ENCODE measurements around the gene EPB41L5. TPM values are rescaled to one million over a fixed set of nuclear protein-coding genes. Genes with fewer than 3 reads are reported as not detected.

EPB41L5 gene
- total RNA-seq, 1 experiment from 2014 or later, result 83.0 TPM

GRCh38 chr2:120103723-120104467 lies 91.0 kb downstream of the EPB41L5 start:
- no peak overlapping the region for H3K4me3 Mint-ChIP-seq (ENCODE audit: unreplicated experiment)
- Histone ChIP-seq H3K4me3 (ENCODE audit: low read depth, low read length) (no peak overlapping the region), H3K4me1 (no peaks in the 10 kb centered on the region), H3K27me3 (replicated peaks; ENCODE audit: control insufficient read depth, insufficient read depth, low read length) (no peaks in the 10 kb centered on the region), H3K9me3 (no peaks in the 10 kb centered on the region), H3K36me3 (ENCODE audit: control insufficient read depth, insufficient read depth, low read length) (no peaks in the 10 kb centered on the region)
- no peaks in the 10 kb centered on the region for H3K4me1 Mint-ChIP-seq (ENCODE audit: low read depth, unreplicated experiment)
- no TSS peak for BruUV-seq (replicated peaks)
- TF ChIP-seq, protein P1, sequence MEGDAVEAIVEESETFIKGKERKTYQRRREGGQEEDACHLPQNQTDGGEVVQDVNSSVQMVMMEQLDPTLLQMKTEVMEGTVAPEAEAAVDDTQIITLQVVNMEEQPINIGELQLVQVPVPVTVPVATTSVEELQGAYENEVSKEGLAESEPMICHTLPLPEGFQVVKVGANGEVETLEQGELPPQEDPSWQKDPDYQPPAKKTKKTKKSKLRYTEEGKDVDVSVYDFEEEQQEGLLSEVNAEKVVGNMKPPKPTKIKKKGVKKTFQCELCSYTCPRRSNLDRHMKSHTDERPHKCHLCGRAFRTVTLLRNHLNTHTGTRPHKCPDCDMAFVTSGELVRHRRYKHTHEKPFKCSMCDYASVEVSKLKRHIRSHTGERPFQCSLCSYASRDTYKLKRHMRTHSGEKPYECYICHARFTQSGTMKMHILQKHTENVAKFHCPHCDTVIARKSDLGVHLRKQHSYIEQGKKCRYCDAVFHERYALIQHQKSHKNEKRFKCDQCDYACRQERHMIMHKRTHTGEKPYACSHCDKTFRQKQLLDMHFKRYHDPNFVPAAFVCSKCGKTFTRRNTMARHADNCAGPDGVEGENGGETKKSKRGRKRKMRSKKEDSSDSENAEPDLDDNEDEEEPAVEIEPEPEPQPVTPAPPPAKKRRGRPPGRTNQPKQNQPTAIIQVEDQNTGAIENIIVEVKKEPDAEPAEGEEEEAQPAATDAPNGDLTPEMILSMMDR (IDR thresholded peaks at IDR 0.05; ENCODE audit: insufficient read depth in 1 of 2, low read depth in 1 of 2, low read length in 1 of 2, severe bottlenecking in 1 of 2, unreplicated experiment in 1 of 2), result no peak
- peaks cover 42% of the 10 kb centered on the region for H3K36me3 Mint-ChIP-seq (ENCODE audit: insufficient read depth, unreplicated experiment)
- DNase-seq, result no peak
- no peak overlapping the region for H3K27ac Mint-ChIP-seq (ENCODE audit: unreplicated experiment)
- no peaks in the 10 kb centered on the region for H3K9me3 Mint-ChIP-seq (ENCODE audit: unreplicated experiment)
- intact Hi-C loops (cut with micrococcal nuclease; ENCODE audit: unreplicated experiment), result no loop called here
- ChIA-PET CTCF (no interaction called here), POLR2A (no interaction called here)
- no peaks in the 10 kb centered on the region for H3K27me3 Mint-ChIP-seq (ENCODE audit: insufficient read depth, unreplicated experiment)

DNA sequence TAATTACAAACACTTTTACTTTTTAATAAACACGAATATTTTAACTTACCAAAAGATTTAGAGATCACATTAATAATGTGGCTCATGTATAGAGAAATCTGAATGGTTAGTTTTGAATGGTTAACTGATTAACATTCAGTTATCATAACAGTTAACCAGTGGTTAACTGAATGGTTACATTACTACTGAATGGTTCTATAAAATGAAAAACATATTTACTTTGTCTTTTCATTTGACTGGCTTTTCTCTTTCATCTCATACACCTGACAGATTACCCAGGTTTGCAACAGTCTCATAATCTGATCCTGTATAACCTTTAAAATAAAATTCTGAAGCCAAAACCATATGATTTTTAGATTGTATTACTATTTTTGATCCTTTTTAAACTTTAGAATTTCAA lies 91.9 kb downstream of the EPB41L5 start:
- intact Hi-C loops (cut with micrococcal nuclease; ENCODE audit: unreplicated experiment), result no loop called here
- no peak overlapping the region for H3K4me3 ChIP-seq (ENCODE audit: low read depth, low read length)
- H3K4me1 ChIP-seq, result no peaks in the 10 kb centered on the region
- H3K4me3 Mint-ChIP-seq (ENCODE audit: unreplicated experiment), result no peak overlapping the region
- no peaks in the 10 kb centered on the region for H3K36me3 ChIP-seq (ENCODE audit: control insufficient read depth, insufficient read depth, low read length)
- CTCF ChIA-PET, result no interaction called here
- TF ChIP-seq, protein P1 (IDR thresholded peaks at IDR 0.05; ENCODE audit: insufficient read depth in 1 of 2, low read depth in 1 of 2, low read length in 1 of 2, severe bottlenecking in 1 of 2, unreplicated experiment in 1 of 2), result no peak
- no TSS peak for BruUV-seq (replicated peaks)
- H3K9me3 Mint-ChIP-seq (ENCODE audit: unreplicated experiment), result no peaks in the 10 kb centered on the region
- H3K27me3 ChIP-seq (replicated peaks; ENCODE audit: control insufficient read depth, insufficient read depth, low read length), result no peaks in the 10 kb centered on the region
- no peak for DNase-seq
- H3K27ac Mint-ChIP-seq (ENCODE audit: unreplicated experiment), result no peak overlapping the region
- POLR2A ChIA-PET, result no interaction called here
- H3K4me1 Mint-ChIP-seq (ENCODE audit: low read depth, unreplicated experiment), result no peaks in the 10 kb centered on the region
- no peaks in the 10 kb centered on the region for H3K27me3 Mint-ChIP-seq (ENCODE audit: insufficient read depth, unreplicated experiment)
- H3K9me3 ChIP-seq, result no peaks in the 10 kb centered on the region
- peaks cover 40% of the 10 kb centered on the region for H3K36me3 Mint-ChIP-seq (ENCODE audit: insufficient read depth, unreplicated experiment)

GRCh38 chr2:120105360-120105759 lies 92.5 kb downstream of the EPB41L5 start:
- no peaks in the 10 kb centered on the region for H3K9me3 ChIP-seq
- H3K27me3 Mint-ChIP-seq (ENCODE audit: insufficient read depth, unreplicated experiment), result no peaks in the 10 kb centered on the region
- no peaks in the 10 kb centered on the region for H3K27me3 ChIP-seq (replicated peaks; ENCODE audit: control insufficient read depth, insufficient read depth, low read length)
- H3K9me3 Mint-ChIP-seq (ENCODE audit: unreplicated experiment), result no peaks in the 10 kb centered on the region
- no peaks in the 10 kb centered on the region for H3K4me1 Mint-ChIP-seq (ENCODE audit: low read depth, unreplicated experiment)
- ChIA-PET POLR2A (no interaction called here), CTCF (no interaction called here)
- DNase-seq, result no peak
- BruUV-seq (replicated peaks), result no TSS peak
- no peaks in the 10 kb centered on the region for H3K4me1 ChIP-seq
- H3K36me3 Mint-ChIP-seq (ENCODE audit: insufficient read depth, unreplicated experiment), result peaks cover 39% of the 10 kb centered on the region
- no peak overlapping the region for H3K27ac Mint-ChIP-seq (ENCODE audit: unreplicated experiment)
- no peaks in the 10 kb centered on the region for H3K36me3 ChIP-seq (ENCODE audit: control insufficient read depth, insufficient read depth, low read length)
- no peak overlapping the region for H3K4me3 Mint-ChIP-seq (ENCODE audit: unreplicated experiment)
- TF ChIP-seq, protein P1 (IDR thresholded peaks at IDR 0.05; ENCODE audit: insufficient read depth in 1 of 2, low read depth in 1 of 2, low read length in 1 of 2, severe bottlenecking in 1 of 2, unreplicated experiment in 1 of 2), result no peak
- intact Hi-C loops (cut with micrococcal nuclease; ENCODE audit: unreplicated experiment), result no loop called here
- no peak overlapping the region for H3K4me3 ChIP-seq (ENCODE audit: low read depth, low read length)
